SK-N-SH treated with all-trans-retinoic acid at 6 μM for 48 hours (cell line): ENCODE results near the gene ATP2A2.

Source experiments
- ARNTL ChIP-seq: fragments of 450-650 bp; formaldehyde crosslinking; IDR thresholded peaks from 2 replicates; pipeline ENCODE4 v1.5.0; 2020; ENCODE audit warnings: low read depth, mild to moderate bottlenecking, moderate library complexity, borderline replicate concordance
- BACH2 ChIP-seq: fragments of 250-450 bp; sonication (Bioruptor Pico); IDR thresholded peaks from 2 replicates; pipeline ENCODE4 v1.9.0; 2021; ENCODE audit warnings: mild to moderate bottlenecking, borderline replicate concordance
- ESRRG ChIP-seq: fragments of 250-450 bp; sonication (Bioruptor Pico); IDR thresholded peaks from 2 replicates; pipeline ENCODE4 v1.6.1; 2021; ENCODE audit warnings: mild to moderate bottlenecking
- GLIS3 ChIP-seq: fragments of 250-450 bp; sonication (Bioruptor Pico); IDR thresholded peaks from 2 replicates; pipeline ENCODE4 v1.5.0; 2020; ENCODE audit warnings: mild to moderate bottlenecking, moderate library complexity
- ISL1 ChIP-seq: fragments of 250-450 bp; sonication (Bioruptor Pico); IDR thresholded peaks from 2 replicates; pipeline ENCODE4 v2.1.2; 2022; ENCODE audit warnings: mild to moderate bottlenecking, moderate library complexity
- SNAI2 ChIP-seq: fragments of 250-450 bp; sonication (Bioruptor Pico); IDR thresholded peaks from 2 replicates; pipeline ENCODE4 v1.5.0; 2020; ENCODE audit warnings: mild to moderate bottlenecking, moderate library complexity
- TSHZ2 ChIP-seq: fragments of 250-450 bp; sonication (Bioruptor Pico); IDR thresholded peaks from 2 replicates; pipeline ENCODE4 v1.5.0; 2020; ENCODE audit warnings: mild to moderate bottlenecking, moderate library complexity
- ZC3H10 ChIP-seq: fragments of 250-450 bp; sonication (Bioruptor Pico); IDR thresholded peaks from 2 replicates; pipeline ENCODE4 v1.5.1; 2021; ENCODE audit warnings: mild to moderate bottlenecking, moderate library complexity
- ZFP3 ChIP-seq: fragments of 250-450 bp; sonication (Bioruptor Pico); IDR thresholded peaks from 2 replicates; pipeline ENCODE4 v1.5.0; 2020; ENCODE audit warnings: mild to moderate bottlenecking, moderate library complexity
- ZFP30 ChIP-seq: fragments of 450-650 bp; formaldehyde crosslinking; IDR thresholded peaks from 2 replicates; pipeline ENCODE4 v1.5.0; 2022; ENCODE audit warnings: mild to moderate bottlenecking, moderate library complexity
- ZNF70 ChIP-seq: fragments of 450-650 bp; formaldehyde crosslinking; IDR thresholded peaks from 2 replicates; pipeline ENCODE4 v1.5.0; 2020; ENCODE audit warnings: mild to moderate bottlenecking, moderate library complexity
- ZNF8 ChIP-seq: fragments of 450-650 bp; formaldehyde crosslinking; IDR thresholded peaks from 2 replicates; pipeline ENCODE4 v1.5.0; 2020; ENCODE audit warnings: mild to moderate bottlenecking, moderate library complexity
- TF ChIP-seq, protein P1 (sequence below): fragments of 250-450 bp; sonication (Bioruptor Pico); IDR thresholded peaks from 2 replicates; pipeline ENCODE4 v1.5.1; 2020; ENCODE audit warnings: low read depth, mild to moderate bottlenecking, moderate library complexity
- TF ChIP-seq, protein P2 (sequence below): fragments of 250-450 bp; sonication (Bioruptor Pico); IDR thresholded peaks from 2 replicates; pipeline ENCODE4 v1.8.0; 2020; ENCODE audit warnings: mild to moderate bottlenecking, moderate library complexity, borderline replicate concordance

GRCh38 chr12:110339184-110339952 lies 58.3 kb downstream of the ATP2A2 start:
- TF ChIP-seq ZNF8 (CRISPR knock-in tag), result no peak
- TF ChIP-seq ZFP3 (CRISPR knock-in tag), result no peak
- TF ChIP-seq, protein P1, sequence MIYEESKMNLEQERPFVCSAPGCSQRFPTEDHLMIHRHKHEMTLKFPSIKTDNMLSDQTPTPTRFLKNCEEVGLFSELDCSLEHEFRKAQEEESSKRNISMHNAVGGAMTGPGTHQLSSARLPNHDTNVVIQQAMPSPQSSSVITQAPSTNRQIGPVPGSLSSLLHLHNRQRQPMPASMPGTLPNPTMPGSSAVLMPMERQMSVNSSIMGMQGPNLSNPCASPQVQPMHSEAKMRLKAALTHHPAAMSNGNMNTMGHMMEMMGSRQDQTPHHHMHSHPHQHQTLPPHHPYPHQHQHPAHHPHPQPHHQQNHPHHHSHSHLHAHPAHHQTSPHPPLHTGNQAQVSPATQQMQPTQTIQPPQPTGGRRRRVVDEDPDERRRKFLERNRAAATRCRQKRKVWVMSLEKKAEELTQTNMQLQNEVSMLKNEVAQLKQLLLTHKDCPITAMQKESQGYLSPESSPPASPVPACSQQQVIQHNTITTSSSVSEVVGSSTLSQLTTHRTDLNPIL (CRISPR knock-in tag), result no peak
- no peak for TF ChIP-seq ZC3H10 (CRISPR knock-in tag)
- no peak for TF ChIP-seq TSHZ2 (CRISPR knock-in tag)
- TF ChIP-seq, protein P2, sequence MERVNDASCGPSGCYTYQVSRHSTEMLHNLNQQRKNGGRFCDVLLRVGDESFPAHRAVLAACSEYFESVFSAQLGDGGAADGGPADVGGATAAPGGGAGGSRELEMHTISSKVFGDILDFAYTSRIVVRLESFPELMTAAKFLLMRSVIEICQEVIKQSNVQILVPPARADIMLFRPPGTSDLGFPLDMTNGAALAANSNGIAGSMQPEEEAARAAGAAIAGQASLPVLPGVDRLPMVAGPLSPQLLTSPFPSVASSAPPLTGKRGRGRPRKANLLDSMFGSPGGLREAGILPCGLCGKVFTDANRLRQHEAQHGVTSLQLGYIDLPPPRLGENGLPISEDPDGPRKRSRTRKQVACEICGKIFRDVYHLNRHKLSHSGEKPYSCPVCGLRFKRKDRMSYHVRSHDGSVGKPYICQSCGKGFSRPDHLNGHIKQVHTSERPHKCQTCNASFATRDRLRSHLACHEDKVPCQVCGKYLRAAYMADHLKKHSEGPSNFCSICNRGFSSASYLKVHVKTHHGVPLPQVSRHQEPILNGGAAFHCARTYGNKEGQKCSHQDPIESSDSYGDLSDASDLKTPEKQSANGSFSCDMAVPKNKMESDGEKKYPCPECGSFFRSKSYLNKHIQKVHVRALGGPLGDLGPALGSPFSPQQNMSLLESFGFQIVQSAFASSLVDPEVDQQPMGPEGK, result no peak
- TF ChIP-seq ESRRG (CRISPR knock-in tag), result no peak
- no peak for TF ChIP-seq SNAI2 (CRISPR knock-in tag)
- no peak for TF ChIP-seq GLIS3
- no peak for TF ChIP-seq ZNF70 (CRISPR knock-in tag)
- no peak for TF ChIP-seq ZFP30 (CRISPR knock-in tag)
- TF ChIP-seq ARNTL (CRISPR knock-in tag), result no peak
- no peak for TF ChIP-seq BACH2 (CRISPR knock-in tag)
- TF ChIP-seq ISL1 (CRISPR knock-in tag), result no peak
